A549 (cell line): Measurements from ENCODE around the gene NOS1AP. TPM values are rescaled to one million over a fixed set of nuclear protein-coding genes. Genes with fewer than 3 reads are reported as not detected.

Experiments
- ATAC-seq, 2 experiments: fragments of 200-7000 bp in 1 of 2; fragments of >200 bp in 1 of 2; cut with Nextera tagmentation in 1 of 2; cut with Tn5 transposase in 1 of 2; 3 replicates each; pipeline versions ENCODE4 v1.8.0 to v1.9.1; 2018 to 2020; ENCODE audit warnings: mild to moderate bottlenecking in 1 of 2, moderate library complexity in 1 of 2
- CTCF ChIA-PET: fragments of 300-600 bp; sonication (Branson Sonifier 250); formaldehyde crosslinking; extraction: SDS; loops from one replicate; lab custom pipeline; 2021; ENCODE audit warnings: antibody characterized with exemption, inconsistent platforms; lab: Yijun Ruan, JAX
- POLR2A ChIA-PET: fragments of 350-600 bp; formaldehyde crosslinking; extraction: SDS; loops from one replicate; lab custom pipeline; 2021; ENCODE audit warnings: antibody characterized with exemption, inconsistent platforms; lab: Yijun Ruan, JAX
- DNase-seq, 2 experiments: peaks; one replicate each; pipeline versions ENCODE4 v3.0.0 to v3.0.0-alpha.2; 2011 to 2016; ENCODE audit warnings: low read depth in 1 of 2, low spot score in 1 of 2
- FAIRE-seq: peaks from 2 replicates; lab custom pipeline; 2011; peaks lifted over from hg19 to GRCh38; lab: Jason Lieb, UNC
- H3K27ac ChIP-seq, 2 experiments: fragments of >200 bp; sonication (Bioruptor Twin); formaldehyde crosslinking; 3 replicates each; pipeline ENCODE4 v1.5.1; 2016 to 2017
- H3K4me1 ChIP-seq: fragments of >200 bp; sonication (Bioruptor Twin); formaldehyde crosslinking; 3 replicates; pipeline ENCODE4 v1.6.1; 2016
- H3K4me2 ChIP-seq: fragments of >200 bp; sonication (Bioruptor Twin); formaldehyde crosslinking; 3 replicates; pipeline ENCODE4 v1.6.1; 2016
- H3K4me3 ChIP-seq: fragments of >200 bp; sonication (Bioruptor Twin); formaldehyde crosslinking; 3 replicates; pipeline ENCODE4 v1.5.1; 2016
- H3K9me3 ChIP-seq: fragments of >200 bp; sonication (Bioruptor Twin); formaldehyde crosslinking; 3 replicates; pipeline ENCODE4 v1.6.1; 2016
- BCL3 ChIP-seq: fragments of >200 bp; sonication (Bioruptor Twin); formaldehyde crosslinking; IDR thresholded peaks from 3 replicates; pipeline ENCODE4 v1.6.1; 2016
- BHLHE40 ChIP-seq: IDR thresholded peaks from 2 replicates; pipeline ENCODE4 v1.6.1; 2012; ENCODE audit warnings: low read depth, low read length, inconsistent platforms
- CEBPB ChIP-seq, 2 experiments: fragments of >200 bp in 1 of 2; sonication (Bioruptor Twin) in 1 of 2; formaldehyde crosslinking in 1 of 2; IDR thresholded peaks; 2 replicates each; pipeline ENCODE4 v1.6.1; 2012 to 2016
- CHD2 ChIP-seq: fragments of 150-350 bp; IDR thresholded peaks from 2 replicates; pipeline ENCODE4 v1.6.1; 2014; ENCODE audit warnings: low read length; ENCODE audit not compliant: partially characterized antibody
- CHD4 ChIP-seq: fragments of 200-600 bp; sonication (generic); IDR thresholded peaks from 2 replicates; pipeline ENCODE4 v1.6.1; 2016; ENCODE audit warnings: antibody characterized with exemption, mild to moderate bottlenecking, borderline replicate concordance
- CTCF ChIP-seq: fragments of >200 bp; sonication (Bioruptor Twin); formaldehyde crosslinking; IDR thresholded peaks from 3 replicates; pipeline ENCODE4 v1.5.1; 2016
- EHF ChIP-seq: fragments of 250-450 bp; sonication (Bioruptor Pico); IDR thresholded peaks from 2 replicates; pipeline ENCODE4 v1.5.0; 2020; ENCODE audit warnings: mild to moderate bottlenecking
- EP300 ChIP-seq, 2 experiments: fragments of >200 bp; sonication (Bioruptor Twin); formaldehyde crosslinking; IDR thresholded peaks; 2 replicates in 1 of 2; 3 replicates in 1 of 2; pipeline ENCODE4 v1.6.1; 2016 to 2017
- FOSL2 ChIP-seq, 2 experiments: fragments of 450-650 bp in 1 of 2; fragments of >200 bp in 1 of 2; sonication (Bioruptor Twin) in 1 of 2; formaldehyde crosslinking; IDR thresholded peaks; 2 replicates each; pipeline versions ENCODE4 v1.5.0 to v1.6.1; 2016 to 2020; ENCODE audit warnings: mild to moderate bottlenecking in 1 of 2, moderate library complexity in 1 of 2
- GATA3 ChIP-seq: IDR thresholded peaks from 2 replicates; pipeline ENCODE4 v1.6.1; 2012; ENCODE audit warnings: borderline replicate concordance
- HDAC2 ChIP-seq: fragments of 200-600 bp; sonication (generic); IDR thresholded peaks from 2 replicates; pipeline ENCODE4 v1.6.1; 2016
- HES2 ChIP-seq: fragments of >200 bp; sonication (Bioruptor Twin); formaldehyde crosslinking; IDR thresholded peaks from 2 replicates; pipeline ENCODE4 v1.6.1; 2016
- HOXA7 ChIP-seq: fragments of 250-450 bp; sonication (Bioruptor Pico); IDR thresholded peaks from 2 replicates; pipeline ENCODE4 v1.5.0; 2020; ENCODE audit warnings: mild to moderate bottlenecking, moderate library complexity
- HOXB13 ChIP-seq: fragments of 250-450 bp; sonication (Bioruptor Pico); IDR thresholded peaks from 2 replicates; pipeline ENCODE4 v1.5.0; 2020; ENCODE audit warnings: low read depth, mild to moderate bottlenecking, moderate library complexity
- MYC ChIP-seq: IDR thresholded peaks from 2 replicates; pipeline ENCODE4 v1.6.1; 2012; ENCODE audit warnings: mild to moderate bottlenecking, inconsistent platforms, low read length, improper control_type of control experiment, borderline replicate concordance
- NPAS2 ChIP-seq: fragments of 250-450 bp; sonication (Bioruptor Pico); IDR thresholded peaks from 2 replicates; pipeline ENCODE4 v1.8.0; 2022; ENCODE audit warnings: mild to moderate bottlenecking, moderate library complexity, borderline replicate concordance
- PBX3 ChIP-seq: IDR thresholded peaks from 2 replicates; pipeline ENCODE4 v1.6.1; 2012
- PHF8 ChIP-seq: fragments of 200-600 bp; sonication (generic); IDR thresholded peaks from 2 replicates; pipeline ENCODE4 v1.6.1; 2016; ENCODE audit warnings: low read depth, mild to moderate bottlenecking, antibody characterized with exemption, moderate library complexity, borderline replicate concordance
- TFCP2L1 ChIP-seq: fragments of 250-450 bp; sonication (Bioruptor Pico); IDR thresholded peaks from 2 replicates; pipeline ENCODE4 v1.5.0; 2021; ENCODE audit warnings: mild to moderate bottlenecking
- ZFP36 ChIP-seq: fragments of 450-650 bp; IDR thresholded peaks from 2 replicates; pipeline ENCODE4 v1.6.1; 2014; ENCODE audit warnings: borderline replicate concordance; ENCODE audit not compliant: partially characterized antibody
- WGBS: methylation state at CpG from one replicate; pipeline ENCODE4 v1.1.6; 2017; ENCODE audit errors: missing lambda C conversion rate; 5-methylcytosine and 5-hydroxymethylcytosine counted together
- polyA plus RNA-seq, 4 experiments: library from polyadenylated mRNA; depleted of rRNA in 3 of 4; stranded (reverse); fragments of >200 nt; fragmentation: RNase III in 1 of 4; extraction: RNeasy Plus Mini Kit Qiagen cat#74134 plus additional on column Dnase treatment in 1 of 4; gene quantifications; 2 replicates in 3 of 4; 3 replicates in 1 of 4; pipeline ENCODE4 v1.2.3, GENCODE V29; 2011 to 2017

Gene NOS1AP
- polyA plus RNA-seq, 2 of the 4 experiments (the other 2 are of a cell fraction): 0.17 to 0.25 TPM

- DNase-seq: no peak
- TF ChIP-seq CHD2 (no peak), PBX3 (no peak), TFCP2L1 (CRISPR knock-in tag) (no peak), HDAC2 (no peak), HES2 (no peak), CHD4 (no peak), BCL3 (no peak), HOXB13 (CRISPR knock-in tag) (no peak)
- H3K9me3 ChIP-seq: no peaks in the 10 kb centered on the region; the same call in 2 of the 3 replicates
- no peak overlapping the region for H3K4me2 ChIP-seq
- ATAC-seq: no peak
- no peaks in the 10 kb centered on the region for H3K4me1 ChIP-seq
- POLR2A ChIA-PET: no interaction called here
- CTCF ChIA-PET: no interaction called here
- no peak overlapping the region for H3K4me3 ChIP-seq
- no peak for FAIRE-seq
- H3K27ac ChIP-seq: no peak overlapping the region
Observed at GRCh38 chr1:162110910-162111309, 41.4 kb downstream of the NOS1AP start.

GRCh38 chr1:162111572-162111971, 42.1 kb downstream of the NOS1AP start:
- H3K27ac ChIP-seq: no peak overlapping the region
- H3K4me2 ChIP-seq: no peak overlapping the region
- no peak for ATAC-seq
- no peak for DNase-seq
- H3K4me1 ChIP-seq: no peaks in the 10 kb centered on the region
- H3K4me3 ChIP-seq: no peak overlapping the region
- TF ChIP-seq FOSL2 (IDR thresholded peaks at IDR 0.05): no peak
- TF ChIP-seq FOSL2 (CRISPR knock-in tag; IDR thresholded peaks at IDR 0.05): no peak
- TF ChIP-seq TFCP2L1 (CRISPR knock-in tag): no peak
- no peak for TF ChIP-seq PBX3
- TF ChIP-seq EHF: no peak
- no peak for TF ChIP-seq PHF8
- no peak for TF ChIP-seq MYC
- no peak for TF ChIP-seq ZFP36
- no peak for TF ChIP-seq HOXA7
- TF ChIP-seq, all 56 proteins: peak for 0
- ChIA-PET CTCF (no interaction called here), POLR2A (no interaction called here)
- H3K9me3 ChIP-seq: no peaks in the 10 kb centered on the region; the same call in 2 of the 3 replicates
- WGBS: 50% methylated on average over 4 of the region's 4 CpGs
- no peak for FAIRE-seq

GRCh38 chr1:162113419-162113818, 43.9 kb downstream of the NOS1AP start:
- H3K9me3 ChIP-seq: no peaks in the 10 kb centered on the region; the same call in 2 of the 3 replicates
- WGBS: 56% methylated on average over 6 of the region's 6 CpGs
- POLR2A ChIA-PET: no interaction called here
- FAIRE-seq: no peak
- H3K4me3 ChIP-seq: no peak overlapping the region
- no peak for DNase-seq
- TF ChIP-seq GATA3 (no peak), BHLHE40 (no peak), HDAC2 (no peak), NPAS2 (CRISPR knock-in tag) (no peak), CEBPB (IDR thresholded peaks at IDR 0.05) (no peak), CTCF (no peak), EP300 (IDR thresholded peaks at IDR 0.05) (no peak)
- H3K4me1 ChIP-seq: no peaks in the 10 kb centered on the region
- ATAC-seq: no peak
- CTCF ChIA-PET: no interaction called here
- H3K27ac ChIP-seq: no peak overlapping the region
- H3K4me2 ChIP-seq: no peak overlapping the region
